Left renal cortex interstitium (tissue), 4 donors: ENCODE data around the gene ATRN. TPM values are rescaled to one million over a fixed set of nuclear protein-coding genes. Genes with fewer than 3 reads are reported as not detected.
"Not testable (repeated sequence)": the region's sequence is repeated elsewhere in the genome, so short reads cannot be mapped to it uniquely, and the experiment has no call there.

Experiments
- DNase-seq, 4 donors: peaks; one replicate each; pipeline ENCODE4 v3.0.0-alpha.2; 2013; ENCODE audit warnings: low read depth in 4 of 4, low spot score in 2 of 4, missing footprints in 1 of 4
- polyA plus RNA-seq, 4 donors: library from polyadenylated mRNA; unstranded; fragments of 120-200 nt; gene quantifications; one replicate each; pipeline ENCODE4 v1.2.1, GENCODE V29; 2013; ENCODE audit not compliant: insufficient read length in 4 of 4

ATRN gene
- polyA plus RNA-seq, 4 donors, result 44.8 to 51.1 (median 49.5) TPM

DNA sequence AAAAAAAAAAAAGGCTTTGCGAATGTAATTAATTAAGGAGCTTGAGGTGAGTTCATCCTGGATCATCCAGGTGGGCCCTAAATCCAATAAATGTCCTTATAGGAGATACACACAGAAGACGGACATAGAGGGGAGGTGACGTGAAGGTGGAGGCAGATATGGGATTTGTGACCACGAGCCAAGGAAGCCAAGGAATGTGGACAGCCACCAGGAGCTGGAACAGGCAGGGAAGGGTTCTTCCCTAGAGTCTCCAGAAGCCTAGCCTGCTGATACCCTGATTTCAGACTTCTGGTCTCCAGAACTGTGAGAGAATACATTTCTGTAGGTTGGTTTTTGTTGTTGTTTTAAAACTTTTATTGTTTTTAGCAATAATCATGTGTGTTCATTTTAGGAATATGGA lies 6.7 kb upstream of the ATRN start:
- DNase-seq, result no peak

DNA sequence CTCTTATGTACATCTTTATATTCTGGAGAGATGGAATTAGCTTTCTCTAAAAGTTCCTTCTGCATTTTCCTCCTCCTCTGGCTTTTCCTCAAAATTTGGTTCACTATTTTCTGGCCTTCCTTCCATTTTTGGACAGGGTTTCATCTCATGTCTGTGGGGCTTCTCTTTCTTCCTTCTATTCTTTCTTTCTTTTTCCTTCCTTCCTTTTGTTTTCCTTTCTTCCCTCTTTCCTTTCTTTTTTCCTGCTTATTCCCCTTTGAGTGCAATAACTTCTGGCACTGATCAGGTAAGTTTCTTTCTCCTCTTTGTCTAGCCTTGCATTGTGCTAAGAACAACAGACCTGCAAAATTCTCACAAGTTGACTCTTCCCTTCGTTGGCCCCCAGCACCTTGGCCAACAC lies 5.5 kb upstream of the ATRN start:
- no peak for DNase-seq

DNA sequence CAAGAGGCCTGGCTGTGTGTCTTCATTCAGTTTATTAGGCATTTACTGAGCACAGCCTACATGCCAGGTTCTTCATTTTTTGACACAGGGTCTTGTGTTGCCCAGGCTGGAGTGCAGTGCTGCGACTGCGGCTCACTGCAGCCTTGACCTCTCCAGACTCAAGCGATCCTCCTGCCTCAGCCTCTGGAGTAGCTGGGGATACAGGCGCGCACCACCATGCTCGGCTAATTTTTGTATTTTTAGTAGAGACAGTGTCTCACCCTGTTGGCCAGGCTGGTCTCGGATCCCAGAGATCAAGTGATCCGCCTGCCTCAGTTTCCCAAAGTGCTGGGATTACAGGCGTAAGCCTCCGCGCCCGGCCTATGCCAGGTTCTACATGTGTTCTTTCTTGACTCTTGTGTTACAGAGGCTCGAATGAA lies 601 bp upstream of the ATRN start:
- no peak for DNase-seq

DNA sequence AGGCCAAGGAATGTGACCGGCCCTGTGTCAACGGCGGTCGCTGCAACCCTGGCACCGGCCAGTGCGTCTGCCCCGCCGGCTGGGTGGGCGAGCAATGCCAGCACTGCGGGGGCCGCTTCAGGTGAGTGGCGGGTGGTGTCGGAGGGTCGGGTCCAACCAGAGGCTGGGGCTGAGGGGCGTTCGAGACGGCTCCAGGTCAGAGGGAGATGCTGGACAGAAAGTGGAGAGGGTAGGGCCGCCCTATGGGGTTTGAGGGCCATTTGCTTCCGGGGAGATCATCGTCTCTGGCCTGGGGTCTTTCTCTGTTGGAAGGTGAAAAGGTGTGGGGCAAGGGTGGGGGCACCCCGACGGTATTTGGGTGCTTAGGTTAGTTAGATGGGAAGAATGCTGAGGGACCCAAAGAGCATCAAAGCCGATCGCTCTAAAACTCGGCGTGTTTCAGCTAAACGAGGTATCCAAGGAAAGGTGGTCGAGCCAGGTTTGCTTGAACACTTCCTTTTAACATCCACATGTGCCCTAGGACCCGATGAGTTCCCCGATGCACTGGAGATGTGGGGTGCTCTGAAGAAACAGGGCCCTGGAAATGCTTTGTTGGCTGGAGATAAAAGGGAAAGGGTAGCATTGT lies 691 bp downstream of the ATRN start:
- DNase-seq, result no peak

DNA sequence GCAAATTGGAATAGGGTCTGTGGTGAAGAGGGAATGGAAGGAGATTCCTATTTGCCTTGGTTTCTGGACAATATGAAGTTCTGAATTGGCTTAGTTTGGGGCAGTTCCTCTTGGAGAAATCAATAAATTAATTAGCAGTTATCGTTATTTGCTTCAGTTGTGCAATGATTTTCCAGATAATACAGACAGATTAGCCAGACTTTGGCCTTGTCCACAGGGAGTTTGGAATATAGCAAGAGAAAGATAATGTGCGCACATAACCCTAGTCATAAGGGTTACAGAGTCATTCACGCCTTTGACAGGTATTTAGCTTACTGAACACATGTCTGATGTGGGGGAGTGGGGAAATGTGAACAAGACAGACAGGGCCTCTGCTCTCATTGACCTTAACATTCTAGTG lies 1.3 kb downstream of the ATRN start:
- DNase-seq, result no peak

DNA sequence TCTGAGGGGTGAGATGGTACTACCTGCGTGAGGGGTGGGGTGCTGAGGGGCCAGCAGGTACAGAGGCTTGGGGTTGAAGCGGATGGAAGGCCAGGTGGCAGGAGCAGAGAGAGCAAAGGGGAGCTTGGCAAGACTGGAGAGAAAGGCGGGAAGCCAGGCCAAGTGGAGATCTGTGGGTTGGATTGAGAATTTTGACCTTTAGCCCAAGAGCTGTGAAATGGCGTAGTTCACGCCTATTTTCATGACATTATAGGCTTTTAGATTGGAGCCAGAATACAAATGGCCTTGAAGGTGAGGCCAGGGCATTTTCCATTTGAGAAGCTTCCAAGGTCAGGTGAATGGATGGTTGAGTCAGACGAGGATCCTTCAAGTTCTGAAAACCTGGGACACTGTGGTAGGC lies 2.5 kb downstream of the ATRN start:
- DNase-seq, result no peak

DNA sequence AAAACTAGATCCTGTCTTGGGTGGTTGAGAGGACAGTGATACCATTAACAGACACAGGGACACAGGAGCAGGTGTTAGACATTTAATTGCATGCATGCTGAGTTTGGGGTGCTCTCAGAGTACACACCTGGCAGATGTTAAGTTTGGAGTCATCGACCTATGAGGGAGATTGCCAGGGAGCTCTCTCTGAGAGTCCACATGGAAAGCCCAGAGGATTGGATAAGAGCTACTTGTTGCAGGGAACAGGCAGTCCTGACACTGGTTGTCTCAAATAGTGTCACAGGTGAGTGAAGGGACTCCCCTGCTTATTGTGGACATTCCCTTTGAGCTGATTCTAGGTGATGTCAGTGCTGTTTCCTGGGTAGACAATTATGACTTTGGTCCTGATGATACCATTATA lies 3.1 kb downstream of the ATRN start:
- DNase-seq, result no peak

DNA sequence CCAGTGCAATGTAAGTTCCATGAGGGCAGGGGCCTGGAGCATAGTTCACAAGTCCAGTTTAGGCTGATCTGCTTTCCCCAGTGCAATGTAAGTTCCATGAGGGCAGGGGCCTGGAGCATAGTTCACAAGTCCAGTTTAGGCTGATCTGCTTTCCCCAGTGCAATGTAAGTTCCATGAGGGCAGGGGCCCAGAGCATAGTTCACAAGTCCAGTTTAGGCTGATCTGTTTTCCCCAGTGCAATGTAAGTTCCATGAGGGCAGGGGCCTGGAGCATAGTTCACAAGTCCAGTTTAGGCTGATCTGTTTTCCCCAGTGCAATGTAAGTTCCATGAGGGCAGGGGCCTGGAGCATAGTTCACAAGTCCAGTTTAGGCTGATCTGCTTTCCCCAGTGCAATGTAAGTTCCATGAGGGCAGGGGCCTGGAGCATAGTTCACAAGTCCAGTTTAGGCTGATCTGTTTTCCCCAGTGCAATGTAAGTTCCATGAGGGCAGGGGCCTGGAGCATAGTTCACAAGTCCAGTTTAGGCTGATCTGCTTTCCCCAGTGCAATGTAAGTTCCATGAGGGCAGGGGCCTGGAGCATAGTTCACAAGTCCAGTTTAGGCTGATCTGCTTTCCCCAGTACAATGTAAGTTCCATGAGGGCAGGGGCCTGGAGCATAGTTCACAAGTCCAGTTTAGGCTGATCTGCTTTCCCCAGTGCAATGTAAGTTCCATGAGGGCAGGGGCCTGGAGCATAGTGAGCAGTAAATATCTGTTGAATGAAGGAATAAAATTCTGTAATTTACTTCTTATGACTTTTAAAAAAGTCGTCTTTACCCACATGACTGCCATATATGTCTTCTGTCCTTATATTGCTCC lies 6.4 kb downstream of the ATRN start:
- DNase-seq, result not testable (repeated sequence)

DNA sequence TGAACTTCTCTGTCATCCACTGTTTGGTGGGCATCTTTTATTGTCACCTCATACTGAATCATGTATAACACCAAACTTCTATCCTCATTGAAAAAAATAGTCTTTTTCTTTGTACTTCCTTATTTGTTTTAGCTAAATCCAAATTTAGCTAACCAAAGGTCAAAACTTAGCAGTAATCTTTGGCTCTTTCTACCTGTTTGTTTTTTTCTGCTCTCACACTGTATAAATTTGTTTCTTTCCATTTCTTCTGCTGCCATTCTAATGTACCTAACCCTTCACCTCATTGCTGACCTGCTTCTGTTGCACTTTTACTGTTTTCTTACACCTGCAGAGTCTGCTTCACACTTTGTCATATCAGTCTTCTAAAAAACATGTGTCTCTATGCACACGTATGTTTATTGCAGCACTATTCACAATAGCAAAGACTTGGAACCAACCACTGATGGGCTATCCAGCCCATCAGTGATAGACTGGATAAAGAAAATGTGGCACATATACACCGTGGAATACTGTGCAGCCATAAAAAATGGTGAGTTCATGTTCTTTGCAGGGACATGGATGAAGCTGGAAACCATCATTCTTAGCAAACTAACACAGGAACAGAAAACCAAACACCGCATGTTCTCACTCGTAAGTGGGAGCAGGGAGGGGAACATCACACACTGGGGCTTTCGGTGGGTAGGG lies 7.2 kb downstream of the ATRN start:
- no peak for DNase-seq

DNA sequence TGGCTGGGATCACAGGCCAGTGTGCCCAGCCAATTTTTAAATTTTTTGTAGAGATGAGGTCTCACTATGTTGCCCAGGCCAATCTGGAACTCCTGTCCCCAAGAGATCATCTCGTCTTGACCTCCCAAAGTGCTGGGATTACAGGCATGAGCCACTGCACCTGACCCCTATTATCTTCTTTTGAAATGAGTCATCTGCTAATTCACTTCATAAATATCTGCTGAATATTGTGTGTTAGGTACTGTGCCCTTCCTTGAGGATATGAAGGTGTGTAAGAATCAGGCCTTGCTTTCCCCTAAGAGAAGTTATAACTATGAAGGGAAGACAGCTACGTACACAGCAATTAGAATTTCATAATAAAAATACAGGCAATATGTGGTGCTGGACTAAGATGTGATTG lies 8.2 kb downstream of the ATRN start:
- no peak for DNase-seq

DNA sequence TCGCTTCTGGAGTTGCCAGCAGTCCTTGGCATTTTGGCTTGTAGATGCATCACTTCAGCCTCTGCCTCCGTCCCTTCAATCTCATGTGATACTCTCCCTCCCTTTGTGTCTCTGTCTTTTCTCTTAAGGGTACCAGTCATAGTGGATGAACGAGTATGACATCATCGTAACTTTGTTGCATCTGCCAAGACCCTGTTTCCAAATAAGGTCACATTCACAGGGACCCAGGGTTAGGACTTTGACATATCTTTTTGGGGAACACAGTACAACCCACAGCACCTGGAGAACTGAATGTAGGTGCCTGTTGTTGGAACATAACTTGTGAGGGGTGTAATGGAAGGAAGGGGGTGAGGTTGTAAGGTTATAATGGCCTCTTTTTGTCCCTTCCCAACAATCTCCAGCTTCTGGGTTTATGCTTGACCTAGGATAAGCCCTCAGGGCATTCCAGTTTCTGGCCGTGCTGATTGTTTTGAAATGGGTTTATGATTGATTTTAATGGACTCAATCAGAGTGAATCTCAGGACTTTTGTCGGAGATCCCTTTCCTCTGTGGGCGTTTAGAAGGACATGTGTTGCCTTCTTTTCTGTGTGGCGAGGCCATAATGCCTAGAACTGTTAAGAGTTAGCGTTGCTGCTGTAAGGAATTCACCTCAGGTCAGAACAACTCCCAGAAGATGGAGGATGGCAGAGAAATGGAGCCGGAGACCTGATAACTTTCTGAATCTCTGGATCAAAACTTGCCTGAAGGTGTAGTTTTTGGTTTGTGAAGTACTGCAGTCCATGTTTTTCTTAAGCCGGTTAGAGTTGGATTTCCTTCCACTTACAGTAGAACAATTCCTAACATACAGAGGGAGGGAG lies 9.2 kb downstream of the ATRN start:
- DNase-seq, result no peak

DNA sequence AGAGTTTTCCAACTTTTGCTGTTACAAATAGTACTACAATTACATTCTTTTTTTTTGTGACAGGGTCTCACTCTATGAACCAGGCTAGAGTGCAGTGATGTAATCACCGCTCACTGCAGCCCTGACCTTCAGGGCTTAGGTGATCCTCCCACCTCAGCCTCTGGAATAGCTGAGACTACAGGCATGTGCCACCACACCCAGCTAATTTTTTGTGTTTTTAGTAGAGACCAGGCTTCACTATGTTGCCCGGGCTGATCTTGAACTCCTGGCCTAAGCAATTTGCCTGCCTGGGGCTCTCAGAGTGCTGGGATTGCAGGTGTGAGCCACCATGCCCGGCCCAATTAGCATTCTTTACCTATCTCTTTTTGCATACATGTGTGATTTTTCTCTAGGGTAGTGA lies 12.5 kb downstream of the ATRN start:
- DNase-seq, result no peak

DNA sequence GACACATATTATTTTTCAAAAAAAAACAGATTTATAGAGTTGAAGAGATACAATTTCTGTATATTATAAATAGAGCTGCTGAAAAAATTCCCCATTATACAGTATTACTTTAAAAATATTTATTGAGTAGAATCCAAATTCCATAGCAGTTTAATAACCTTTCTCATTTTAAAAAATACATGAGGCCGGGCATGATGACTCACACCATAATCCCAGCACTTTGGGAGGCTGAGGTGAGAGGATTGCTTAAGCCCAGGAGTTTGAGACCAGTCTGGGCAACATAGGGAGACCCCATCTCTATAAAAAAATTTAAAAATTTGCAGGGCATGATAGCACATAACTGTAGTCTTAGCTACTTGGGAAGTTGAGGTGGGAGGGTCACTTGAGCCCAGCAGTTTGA lies 13.0 kb downstream of the ATRN start:
- DNase-seq, result no peak

DNA sequence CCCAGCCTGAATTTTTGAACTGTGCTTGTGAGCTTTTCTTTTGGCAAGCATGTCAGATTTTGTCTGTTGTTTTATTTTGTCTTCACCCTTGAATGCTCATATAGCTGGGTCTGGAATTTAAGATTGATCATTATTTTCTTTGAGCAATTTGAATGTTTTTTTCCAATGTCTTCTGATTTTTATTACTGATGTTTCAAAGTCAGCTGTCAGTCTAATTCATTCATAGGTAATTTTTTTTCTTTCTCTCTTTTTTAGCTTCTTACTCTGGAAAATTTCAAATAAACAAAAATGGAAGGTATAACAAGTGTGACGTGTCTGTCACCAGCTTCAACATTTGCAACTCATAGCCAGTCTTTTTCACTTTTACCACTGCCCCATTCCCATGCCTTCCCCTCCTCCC lies 15.1 kb downstream of the ATRN start:
- DNase-seq, result no peak

DNA sequence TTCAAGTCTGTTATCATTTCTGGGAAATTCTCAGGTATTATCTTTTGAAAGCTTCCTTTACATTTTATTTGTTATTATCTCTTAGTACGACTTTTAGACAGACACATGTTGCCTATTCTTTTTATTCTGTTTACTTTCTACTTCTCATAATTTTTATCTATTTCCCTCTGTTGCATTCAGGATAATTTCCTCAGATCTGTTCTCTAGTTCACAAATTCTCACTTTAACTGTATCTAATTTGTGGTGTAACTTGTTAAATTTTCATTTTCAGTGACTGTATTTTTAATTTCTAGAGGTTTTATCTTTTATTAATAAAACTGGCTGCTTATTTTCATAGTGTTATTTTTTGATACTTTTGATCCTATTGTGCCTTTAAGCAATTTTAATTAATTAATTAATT lies 16.0 kb downstream of the ATRN start:
- no peak for DNase-seq

DNA sequence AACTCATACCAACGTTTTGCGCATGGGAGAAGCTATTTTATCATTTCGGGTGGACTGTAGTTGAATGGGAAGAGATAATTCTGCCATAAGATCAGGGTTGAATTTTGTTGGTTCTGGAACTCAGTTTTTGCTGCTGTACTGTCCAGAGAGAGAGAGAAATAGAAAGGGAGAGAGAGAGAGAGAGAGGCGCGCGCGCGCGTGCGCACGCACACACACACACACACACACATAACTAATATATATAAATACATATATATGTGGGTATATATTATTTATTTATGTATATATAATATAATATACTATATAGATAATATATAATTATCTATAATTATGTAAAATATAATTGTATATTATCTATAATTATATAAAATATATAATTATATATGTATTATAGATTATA lies 21.9 kb downstream of the ATRN start:
- no peak for DNase-seq

DNA sequence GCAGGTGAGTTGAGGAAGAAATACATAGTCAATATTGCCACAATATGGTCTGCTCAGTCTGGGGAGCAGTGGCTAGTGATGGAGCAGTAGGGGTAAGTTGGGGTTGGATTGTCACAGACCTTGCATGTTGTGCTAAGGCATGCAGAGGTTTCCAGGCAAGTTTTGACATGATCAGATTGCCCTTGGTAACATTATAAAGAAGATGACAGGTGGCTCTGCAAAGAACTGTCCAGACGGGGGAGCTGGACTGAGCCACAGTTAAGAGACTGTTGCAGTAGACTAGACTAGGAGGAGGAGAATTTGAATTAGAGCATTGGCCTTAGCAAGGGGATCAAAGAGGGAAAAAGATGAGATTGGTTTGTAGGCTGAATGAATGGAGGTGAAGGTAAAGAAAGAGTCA lies 23.4 kb downstream of the ATRN start:
- no peak for DNase-seq

DNA sequence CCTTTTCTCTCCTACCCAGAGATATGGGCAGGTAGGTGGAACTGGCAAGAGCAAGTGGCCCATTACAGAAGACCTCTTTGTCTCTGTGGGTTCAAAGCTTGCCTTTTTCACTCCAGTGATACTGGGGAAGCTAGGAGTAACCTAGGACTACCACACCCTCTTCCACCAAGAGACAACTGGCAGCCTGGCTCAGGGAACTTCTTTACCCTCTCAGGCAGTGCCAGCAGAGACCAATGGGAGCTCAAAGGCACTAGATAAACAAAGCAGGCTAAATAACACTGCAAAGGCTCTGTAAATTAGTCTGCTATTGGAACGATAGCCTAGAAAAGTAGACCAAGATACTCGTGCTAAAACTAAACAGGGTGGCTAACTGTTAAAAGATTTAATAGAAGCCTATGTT lies 32.1 kb downstream of the ATRN start:
- DNase-seq, result no peak

DNA sequence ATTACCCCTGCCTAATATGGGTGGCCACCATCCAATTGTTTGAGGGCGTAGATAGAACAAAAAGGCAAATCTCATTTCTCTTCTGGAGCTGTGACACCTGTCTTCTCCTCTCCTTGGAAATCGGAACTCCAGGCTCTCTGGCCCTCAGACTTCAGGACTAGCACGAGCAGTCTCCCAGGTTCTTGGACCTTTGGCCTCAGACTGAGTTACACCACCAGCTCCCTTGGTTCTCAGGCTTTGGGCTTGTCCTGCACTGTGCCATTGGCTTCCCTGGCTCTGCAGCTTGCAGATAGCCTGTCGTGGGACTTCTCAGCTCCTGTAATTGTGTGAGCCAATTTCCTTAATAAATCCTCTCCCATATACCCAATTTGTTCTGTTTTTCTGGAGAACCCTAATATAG lies 34.3 kb downstream of the ATRN start:
- no peak for DNase-seq

DNA sequence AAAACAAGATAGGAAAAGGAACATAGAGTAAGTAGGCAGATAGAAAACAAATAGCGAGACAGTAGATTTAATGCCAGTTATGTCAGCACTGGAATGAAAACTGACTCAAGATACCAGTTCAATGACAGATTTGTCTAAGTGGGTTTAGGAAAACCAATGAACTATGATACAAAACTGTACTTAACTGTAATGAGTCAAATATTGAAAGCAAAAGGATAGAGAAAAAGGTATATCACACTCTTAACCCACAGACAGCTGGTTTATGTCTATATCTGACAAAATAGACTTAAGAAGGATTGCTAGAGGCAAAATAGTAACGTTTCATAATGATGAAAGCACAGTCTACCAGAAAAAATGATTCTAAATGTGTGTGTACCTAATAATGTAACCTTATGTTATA lies 38.2 kb downstream of the ATRN start:
- DNase-seq, result no peak

DNA sequence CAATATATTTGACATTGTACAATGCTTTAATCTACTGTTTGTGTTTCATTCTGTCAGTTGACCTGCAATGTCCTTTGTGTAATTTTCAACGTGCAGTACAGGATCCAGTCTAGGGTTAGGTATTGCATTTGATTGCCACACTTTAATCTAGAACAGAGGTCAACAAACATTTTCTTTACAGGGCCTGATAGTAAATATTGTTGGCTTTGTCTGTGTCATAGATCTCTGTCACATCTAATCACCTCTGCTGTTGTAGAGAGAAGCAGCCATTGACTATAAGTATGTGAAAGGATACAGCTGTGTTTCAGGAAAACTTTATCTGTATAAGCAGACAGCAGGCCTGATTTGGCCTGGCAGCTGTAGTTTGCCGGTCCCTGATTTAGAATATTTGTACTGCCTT lies 39.3 kb downstream of the ATRN start:
- no peak for DNase-seq
